Endodermal cell (in vitro differentiated cells): ENCODE measurements around the gene TPCN2. TPM values are rescaled to one million over a fixed set of nuclear protein-coding genes. Genes with fewer than 3 reads are reported as not detected.

Experiments
- DNase-seq: peaks from one replicate; pipeline ENCODE4 v3.0.0-alpha.2; 2017
- H3K27ac ChIP-seq: 2 replicates; pipeline ENCODE4 v1.5.1; 2013; ENCODE audit warnings: mild to moderate bottlenecking, low read depth, low read length, moderate library complexity
- H3K27me3 ChIP-seq: 2 replicates; pipeline ENCODE4 v1.6.1; 2013; ENCODE audit warnings: mild to moderate bottlenecking, low read length, moderate library complexity; ENCODE audit not compliant: insufficient read depth, control insufficient read depth, poor library complexity, severe bottlenecking
- H3K36me3 ChIP-seq: 2 replicates; pipeline ENCODE4 v1.7.0; 2013; ENCODE audit warnings: mild to moderate bottlenecking, low read length, moderate library complexity; ENCODE audit not compliant: control insufficient read depth, insufficient read depth
- H3K4me1 ChIP-seq: one replicate; pipeline ENCODE4 v1.7.0; 2013; ENCODE audit warnings: low read length; ENCODE audit not compliant: control insufficient read depth, insufficient read depth
- H3K4me3 ChIP-seq: 2 replicates; pipeline ENCODE4 v1.5.1; 2013; ENCODE audit warnings: mild to moderate bottlenecking, low read length, moderate library complexity
- H3K9ac ChIP-seq: 2 replicates; pipeline ENCODE4 v1.6.1; 2013; ENCODE audit warnings: mild to moderate bottlenecking, low read length, moderate library complexity; ENCODE audit not compliant: poor library complexity, severe bottlenecking; ENCODE audit errors: extremely low read depth
- H3K9me3 ChIP-seq: 2 replicates; pipeline ENCODE4 v1.6.1; 2013; ENCODE audit warnings: mild to moderate bottlenecking, low read length, moderate library complexity; ENCODE audit not compliant: control insufficient read depth
- H3K27ac Mint-ChIP-seq: 2 replicates; pipeline ENCODE4 v1.8.0; 2020; ENCODE audit warnings: mixed read lengths
- H3K27me3 Mint-ChIP-seq: 2 replicates; pipeline ENCODE4 v1.8.0; 2021; ENCODE audit warnings: mild to moderate bottlenecking, mixed read lengths; ENCODE audit not compliant: insufficient read depth
- H3K36me3 Mint-ChIP-seq: 2 replicates; pipeline ENCODE4 v1.8.0; 2020; ENCODE audit warnings: low read depth, mixed read lengths
- H3K4me1 Mint-ChIP-seq: 2 replicates; pipeline ENCODE4 v1.8.0; 2020; ENCODE audit warnings: mixed read lengths
- H3K4me3 Mint-ChIP-seq: 2 replicates; pipeline ENCODE4 v1.8.0; 2020; ENCODE audit warnings: mild to moderate bottlenecking, moderate library complexity, mixed read lengths
- H3K9me3 Mint-ChIP-seq: 2 replicates; pipeline ENCODE4 v1.8.0; 2020; ENCODE audit warnings: mild to moderate bottlenecking, mixed read lengths
- CTCF ChIP-seq: fragments of 200-600 bp; sonication (generic); conservative IDR thresholded peaks from 2 replicates; pipeline ENCODE4 v1.5.0; 2021; ENCODE audit warnings: antibody characterized with exemption, mild to moderate bottlenecking
- WGBS, 2 experiments: methylation state at CpG; one replicate each; pipeline versions ENCODE4 v1.1.5 to v1.1.7; 2013; ENCODE audit warnings: missing lambda C conversion rate in 2 of 2, mixed read lengths in 1 of 2; ENCODE audit not compliant: insufficient coverage in 1 of 2, insufficient read length in 1 of 2; 5-methylcytosine and 5-hydroxymethylcytosine counted together
- total RNA-seq, 2 donors: library from RNA; stranded (reverse); fragmentation: NEBNext Ultra II Directional in 1 of 2; extraction: Animal tissue kit (Norgen Biotek cat#: 25700) in 1 of 2; gene quantifications; 2 replicates in 1 of 2; 3 replicates in 1 of 2; pipeline ENCODE4 v1.2.1, GENCODE V29; 2021

TPCN2 gene
- total RNA-seq, 2 donors from 2014 or later = 20.7 to 27.9 TPM

- Mint-ChIP-seq H3K4me1 (peaks cover 4% of the 10 kb centered on the region), H3K27ac (no peak overlapping the region), H3K36me3 (peaks cover 43% of the 10 kb centered on the region), H3K4me3 (no peak overlapping the region), H3K27me3 (no peaks in the 10 kb centered on the region), H3K9me3 (peaks cover 4% of the 10 kb centered on the region)
- TF ChIP-seq CTCF = no peak
- H3K36me3 ChIP-seq = peaks cover 33% of the 10 kb centered on the region
- H3K27ac ChIP-seq = no peak overlapping the region
- no peaks in the 10 kb centered on the region for H3K27me3 ChIP-seq
- no peaks in the 10 kb centered on the region for H3K4me1 ChIP-seq
- WGBS, 2 experiments = 85 to 86% methylated on average over 14 to 15 of the region's 15 CpGs
- peaks cover 5% of the 10 kb centered on the region for H3K9me3 ChIP-seq
- DNase-seq = no peak
- H3K4me3 ChIP-seq = no peak overlapping the region
- H3K9ac ChIP-seq = no peak overlapping the region
These were observed 40.5 kb downstream of the TPCN2 start for GRCh38 chr11:69089258-69089657.

- no peak overlapping the region for H3K27ac Mint-ChIP-seq
- WGBS, 2 experiments = 85 to 94% methylated on average over 4 to 6 of the region's 6 CpGs
- peaks cover 40% of the 10 kb centered on the region for H3K36me3 Mint-ChIP-seq
- H3K36me3 ChIP-seq = peaks cover 33% of the 10 kb centered on the region
- H3K9me3 Mint-ChIP-seq = peaks cover 4% of the 10 kb centered on the region
- no peak overlapping the region for H3K27ac ChIP-seq
- TF ChIP-seq CTCF = no peak
- H3K9ac ChIP-seq = no peak overlapping the region
- peaks cover 5% of the 10 kb centered on the region for H3K9me3 ChIP-seq
- no peaks in the 10 kb centered on the region for H3K27me3 Mint-ChIP-seq
- H3K4me3 Mint-ChIP-seq = no peak overlapping the region
- no peaks in the 10 kb centered on the region for H3K4me1 ChIP-seq
- no peak overlapping the region for H3K4me3 ChIP-seq
- no peak for DNase-seq
- no peaks in the 10 kb centered on the region for H3K27me3 ChIP-seq
- peaks cover 4% of the 10 kb centered on the region for H3K4me1 Mint-ChIP-seq
These were observed 43.0 kb downstream of the TPCN2 start for GRCh38 chr11:69091638-69092165.

GRCh38 chr11:69092263-69092662 lies 43.5 kb downstream of the TPCN2 start:
- WGBS, 2 experiments = 91 to 92% methylated on average over 17 of the region's 18 CpGs

More at GRCh38 chr11:69092263-69092662, 43.5 kb downstream of the TPCN2 start:
- no peak for DNase-seq
- Histone ChIP-seq H3K4me1 (no peaks in the 10 kb centered on the region), H3K9me3 (peaks cover 5% of the 10 kb centered on the region), H3K36me3 (peaks cover 33% of the 10 kb centered on the region), H3K27ac (no peak overlapping the region), H3K4me3 (no peak overlapping the region), H3K9ac (no peak overlapping the region), H3K27me3 (no peaks in the 10 kb centered on the region)
- no peak for TF ChIP-seq CTCF
- Mint-ChIP-seq H3K4me3 (no peak overlapping the region), H3K4me1 (peaks cover 4% of the 10 kb centered on the region), H3K27ac (no peak overlapping the region), H3K27me3 (no peaks in the 10 kb centered on the region), H3K36me3 (peaks cover 40% of the 10 kb centered on the region), H3K9me3 (peaks cover 4% of the 10 kb centered on the region)
